GM12878 (cell line): ENCODE measurements around the gene MED25.
A peak's percentile ranks its signal among the peaks of the same experiment; 100 is the strongest.

Experiments used
- CBFB ChIP-seq: IDR thresholded peaks from 2 replicates; pipeline ENCODE4 v1.6.1; 2016; ENCODE audit warnings: antibody characterized with exemption, low read depth
- CBX3 ChIP-seq: fragments of 200-600 bp; sonication (generic); IDR thresholded peaks from 2 replicates; pipeline ENCODE4 v1.6.1; 2016; ENCODE audit warnings: low read depth, borderline replicate concordance
- CEBPB ChIP-seq, 2 experiments: fragments of 150-350 bp in 1 of 2; IDR thresholded peaks; 2 replicates each; pipeline ENCODE4 v1.6.1; 2012 to 2014; ENCODE audit warnings: low read depth in 2 of 2, low read length in 2 of 2, borderline replicate concordance in 1 of 2, inconsistent platforms in 1 of 2
- CTCF ChIP-seq, 3 experiments: IDR thresholded peaks in 2 of 3; conservative IDR thresholded peaks in 1 of 3; 2 replicates each; pipeline ENCODE4 v1.5.1; 2011; ENCODE audit warnings: low read depth in 3 of 3, low read length in 3 of 3, mild to moderate bottlenecking in 3 of 3, control low read depth in 2 of 3, moderate library complexity in 2 of 3, inconsistent platforms in 1 of 3, mixed read lengths in 1 of 3; ENCODE audit not compliant: control insufficient read depth in 2 of 3, insufficient read depth in 1 of 3; ENCODE audit errors: extremely low read depth in 1 of 3
- EZH2 ChIP-seq: IDR thresholded peaks from 2 replicates; pipeline ENCODE4 v1.6.1; 2012; ENCODE audit warnings: low read depth, mild to moderate bottlenecking, control low read depth, inconsistent platforms, low read length, borderline replicate concordance; ENCODE audit not compliant: control insufficient read depth
- GABPA ChIP-seq: IDR thresholded peaks from 2 replicates; pipeline ENCODE4 v1.6.1; 2014; ENCODE audit warnings: antibody characterized with exemption, low read depth, mild to moderate bottlenecking, inconsistent platforms
- NFIC ChIP-seq: IDR thresholded peaks from 2 replicates; pipeline ENCODE4 v1.6.1; 2012; ENCODE audit warnings: low read depth, mild to moderate bottlenecking, inconsistent platforms, low read length, moderate library complexity
- POLR2A ChIP-seq: IDR thresholded peaks from 2 replicates; pipeline ENCODE4 v1.6.1; 2011; ENCODE audit warnings: low read depth, mild to moderate bottlenecking, low read length
- POLR2AphosphoS5 ChIP-seq: IDR thresholded peaks from 2 replicates; pipeline ENCODE4 v1.6.1; 2011; ENCODE audit warnings: mild to moderate bottlenecking, low read length, inconsistent platforms
- REST ChIP-seq: IDR thresholded peaks from 2 replicates; pipeline ENCODE4 v1.6.1; 2012; ENCODE audit warnings: mild to moderate bottlenecking, low read depth, low read length
- SMAD5 ChIP-seq: IDR thresholded peaks from 2 replicates; pipeline ENCODE4 v1.6.1; 2016; ENCODE audit warnings: antibody characterized with exemption, low read depth
- SUPT20H ChIP-seq: IDR thresholded peaks from 2 replicates; pipeline ENCODE4 v1.6.1; 2011; ENCODE audit warnings: low read depth, mild to moderate bottlenecking, low read length, moderate library complexity, borderline replicate concordance; ENCODE audit not compliant: control insufficient read depth
- TAF1 ChIP-seq: IDR thresholded peaks from 2 replicates; pipeline ENCODE4 v1.6.1; 2011; ENCODE audit warnings: mild to moderate bottlenecking, low read depth, low read length, borderline replicate concordance

DNA sequence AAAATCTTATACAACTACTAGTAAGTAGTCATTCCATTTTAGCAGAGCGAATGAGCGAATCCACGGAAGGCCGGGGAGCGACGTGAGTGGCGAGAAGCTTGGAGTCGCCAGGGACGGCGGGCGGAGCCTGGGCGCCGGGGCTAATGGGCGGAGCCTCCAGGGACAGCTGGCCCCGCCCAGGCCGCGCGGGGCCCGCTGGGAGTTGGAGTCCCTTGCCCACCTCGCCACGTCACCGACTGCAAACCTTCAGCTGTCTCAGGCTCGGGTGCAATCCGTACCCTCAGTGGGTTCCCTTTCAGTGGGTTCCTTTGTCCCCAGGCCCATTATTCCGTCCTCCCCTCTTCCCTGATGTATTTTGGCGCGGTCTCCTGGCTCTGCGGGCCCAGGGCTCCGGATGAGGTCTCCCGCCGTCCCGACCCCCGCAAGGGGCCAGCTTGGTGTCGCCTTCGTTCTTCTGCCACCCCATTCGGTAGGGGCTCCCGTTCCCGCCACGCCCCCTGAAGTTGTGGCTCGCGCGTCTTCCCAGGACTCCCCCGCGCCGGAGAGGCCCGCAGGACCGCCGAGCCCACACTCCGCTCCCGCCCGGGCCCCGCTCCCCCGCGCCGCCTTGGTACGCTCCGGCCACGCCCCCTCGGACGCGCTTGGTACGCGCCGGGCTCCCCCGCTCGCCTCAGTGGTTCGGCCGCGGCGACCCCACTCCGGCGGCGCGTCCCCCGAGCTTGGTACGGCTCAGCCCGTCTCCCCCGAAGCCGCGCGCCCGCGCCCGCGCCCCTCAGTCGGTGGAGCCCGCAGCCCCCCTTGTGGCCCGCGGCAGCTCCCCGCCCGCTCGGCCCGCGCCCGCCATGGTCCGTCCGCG lies 32.6 kb downstream of the MED25 start, which contains the start of gene PTOV1:
- TF ChIP-seq CBX3 (no peak), CTCF (IDR thresholded peaks at IDR 0.05 in 2 of 3, conservative IDR thresholded peaks at IDR 0.05 in 1 of 3; ENCODE audit: control insufficient read depth in 2 of 3, extremely low read depth in 1 of 3, insufficient read depth in 1 of 3, low read depth in 3 of 3, low read length in 3 of 3) (no peak), GABPA (no peak), NFIC (no peak), CBFB (no peak), REST (no peak), SMAD5 (no peak), POLR2AphosphoS5 (peak; percentile 73), SUPT20H (no peak), TAF1 (peak; percentile 39; the same call in 1 of the 2 replicates), EZH2 (no peak), CEBPB (IDR thresholded peaks at IDR 0.05; ENCODE audit: borderline replicate concordance in 1 of 2, low read depth in 2 of 2, low read length in 2 of 2) (no peak), POLR2A (peak; percentile 87)
